ENCODE results near the gene GALNT10. TPM values are rescaled to one million over a fixed set of nuclear protein-coding genes. Genes with fewer than 3 reads are reported as not detected.

GALNT10 gene
- total and polyA plus RNA-seq, 3 donors from 2014 or later: 15.7 to 19.3 (median 17.2) TPM

- no peak overlapping the region for H3K4me3 ChIP-seq
- no peak overlapping the region for H3K27ac ChIP-seq
- H3K36me3 ChIP-seq (ENCODE audit: low read depth, missing control alignments): no peaks in the 10 kb centered on the region
- H3K9me3 ChIP-seq: no peaks in the 10 kb centered on the region
- TF ChIP-seq POLR2A (IDR thresholded peaks at IDR 0.05) (no peak), CTCF (IDR thresholded peaks at IDR 0.05) (no peak)
- intact Hi-C loops (cut with DNase I; ENCODE audit: low total_unique reads): no loop called here
- H3K4me1 ChIP-seq: no peaks in the 10 kb centered on the region
- H3K27me3 ChIP-seq: no peaks in the 10 kb centered on the region
- WGBS, 2 donors: 74 to 92% methylated on average over 6 of the region's 6 CpGs
- DNase-seq: no peak
Measured at GRCh38 chr5:154205441-154206117, 15.0 kb downstream of the GALNT10 start.

- no peaks in the 10 kb centered on the region for H3K36me3 ChIP-seq (ENCODE audit: low read depth, missing control alignments)
- H3K4me3 ChIP-seq: no peak overlapping the region
- H3K9me3 ChIP-seq: no peaks in the 10 kb centered on the region
- intact Hi-C loops (cut with DNase I; ENCODE audit: low total_unique reads): no loop called here
- H3K27me3 ChIP-seq: no peaks in the 10 kb centered on the region
- H3K4me1 ChIP-seq: no peaks in the 10 kb centered on the region
- no peak for DNase-seq
- 77 to 90% methylated on average over 6 of the region's 6 CpGs for WGBS, 2 donors
- no peak overlapping the region for H3K27ac ChIP-seq
- no peak for TF ChIP-seq CTCF (IDR thresholded peaks at IDR 0.05)
- no peak for TF ChIP-seq POLR2A (IDR thresholded peaks at IDR 0.05)
Measured at GRCh38 chr5:154206311-154206710, 15.8 kb downstream of the GALNT10 start.

GRCh38 chr5:154207204-154207603, 16.7 kb downstream of the GALNT10 start:
- Histone ChIP-seq H3K4me3 (no peak overlapping the region), H3K4me1 (no peaks in the 10 kb centered on the region), H3K9me3 (no peaks in the 10 kb centered on the region), H3K27me3 (no peaks in the 10 kb centered on the region), H3K36me3 (ENCODE audit: low read depth, missing control alignments) (no peaks in the 10 kb centered on the region), H3K27ac (no peak overlapping the region)
- TF ChIP-seq POLR2A (IDR thresholded peaks at IDR 0.05) (no peak), CTCF (IDR thresholded peaks at IDR 0.05) (no peak)
- WGBS, 2 donors: 55 to 67% methylated on average over 4 of the region's 4 CpGs
- DNase-seq: no peak
- intact Hi-C loops (cut with DNase I; ENCODE audit: low total_unique reads): no loop called here

GRCh38 chr5:154209591-154210081, 19.1 kb downstream of the GALNT10 start:
- no peak overlapping the region for H3K27ac ChIP-seq
- H3K4me3 ChIP-seq: no peak overlapping the region
- WGBS, 2 donors: 94 to 95% methylated on average over 2 of the region's 2 CpGs
- DNase-seq: no peak
- TF ChIP-seq CTCF (IDR thresholded peaks at IDR 0.05) (no peak), POLR2A (IDR thresholded peaks at IDR 0.05) (no peak)
- H3K36me3 ChIP-seq (ENCODE audit: low read depth, missing control alignments): no peaks in the 10 kb centered on the region
- H3K27me3 ChIP-seq: no peaks in the 10 kb centered on the region
- no peaks in the 10 kb centered on the region for H3K9me3 ChIP-seq
- intact Hi-C loops (cut with DNase I; ENCODE audit: low total_unique reads): no loop called here
- H3K4me1 ChIP-seq: no peaks in the 10 kb centered on the region

GRCh38 chr5:154210163-154210562, 19.6 kb downstream of the GALNT10 start:
- no peak for TF ChIP-seq POLR2A (IDR thresholded peaks at IDR 0.05)
- no peak for TF ChIP-seq CTCF (IDR thresholded peaks at IDR 0.05)
- WGBS, 2 donors: 60 to 70% methylated on average over 2 of the region's 2 CpGs
- Histone ChIP-seq H3K9me3 (no peaks in the 10 kb centered on the region), H3K27ac (no peak overlapping the region), H3K27me3 (no peaks in the 10 kb centered on the region), H3K4me1 (no peaks in the 10 kb centered on the region), H3K4me3 (no peak overlapping the region), H3K36me3 (ENCODE audit: low read depth, missing control alignments) (no peaks in the 10 kb centered on the region)
- no peak for DNase-seq
- intact Hi-C loops (cut with DNase I; ENCODE audit: low total_unique reads): no loop called here
